ENCODE measurements around the gene PTPRK. TPM values are rescaled to one million over a fixed set of nuclear protein-coding genes. Genes with fewer than 3 reads are reported as not detected.

Gene PTPRK
- total and polyA plus RNA-seq, 12 donors = 3.2 to 22.4 (median 15.0) TPM

DNA sequence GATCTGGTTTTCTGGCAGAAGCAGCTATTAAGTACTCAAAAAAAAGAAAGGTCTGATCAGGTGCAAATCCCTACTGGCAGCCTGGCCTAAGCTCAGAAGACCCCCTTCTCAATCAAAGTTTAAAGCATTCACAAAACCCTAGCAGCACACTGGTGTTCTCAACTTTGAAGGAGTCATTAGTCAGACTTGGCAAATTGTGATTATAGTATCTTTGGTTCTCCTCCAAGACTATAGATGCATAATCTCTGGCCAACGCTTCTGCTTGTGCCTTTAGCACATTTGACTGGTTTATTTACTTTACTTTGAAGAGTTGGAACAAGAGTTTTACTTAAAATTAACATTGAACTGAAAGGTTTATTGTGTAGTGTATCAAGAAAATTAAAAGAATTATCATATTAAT lies 248.9 kb downstream of the PTPRK start:
- TF ChIP-seq CTCF (IDR thresholded peaks at IDR 0.05) (no peak), POLR2A (IDR thresholded peaks at IDR 0.05) (no peak)
- Histone ChIP-seq H3K27ac (no peak overlapping the region), H3K4me1 (replicated peaks in 1 of 2) (peaks cover 0 to 4% of the 10 kb centered on the region in 2 donors), H3K4me3 (no peak overlapping the region), H3K27me3 (no peaks in the 10 kb centered on the region), H3K9me3 (replicated peaks in 1 of 3) (no peaks in the 10 kb centered on the region), H3K36me3 (replicated peaks in 1 of 2) (no peaks in the 10 kb centered on the region)
- intact Hi-C loops (cut with DNase I) = no loop called here
- DNase-seq = no peak
- 85 to 97% (median 93%) methylated on average over 1 of the region's 1 CpG for WGBS, 4 donors

DNA sequence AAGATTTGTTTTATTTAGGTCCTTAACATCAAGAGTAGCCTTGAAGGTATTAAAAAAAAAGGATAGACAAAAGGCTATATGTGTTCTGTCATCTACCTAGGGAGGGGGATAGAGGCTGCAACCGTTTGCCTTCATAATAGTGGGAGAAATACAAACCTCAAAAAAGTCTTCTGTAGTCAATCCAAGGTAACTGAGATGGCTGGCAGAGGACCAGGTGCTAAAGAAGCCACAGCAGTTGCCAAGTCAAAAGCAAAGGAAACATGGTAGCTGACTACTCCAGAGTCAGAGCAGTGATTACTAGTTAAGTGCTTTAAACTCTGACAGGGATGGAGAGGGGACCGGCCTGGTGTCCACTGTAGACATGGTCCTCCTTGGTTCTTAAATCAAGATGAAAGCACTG lies 249.4 kb downstream of the PTPRK start:
- 73 to 79% (median 76%) methylated on average over 2 of the region's 2 CpGs for WGBS, 4 donors
- no peak for DNase-seq

DNA sequence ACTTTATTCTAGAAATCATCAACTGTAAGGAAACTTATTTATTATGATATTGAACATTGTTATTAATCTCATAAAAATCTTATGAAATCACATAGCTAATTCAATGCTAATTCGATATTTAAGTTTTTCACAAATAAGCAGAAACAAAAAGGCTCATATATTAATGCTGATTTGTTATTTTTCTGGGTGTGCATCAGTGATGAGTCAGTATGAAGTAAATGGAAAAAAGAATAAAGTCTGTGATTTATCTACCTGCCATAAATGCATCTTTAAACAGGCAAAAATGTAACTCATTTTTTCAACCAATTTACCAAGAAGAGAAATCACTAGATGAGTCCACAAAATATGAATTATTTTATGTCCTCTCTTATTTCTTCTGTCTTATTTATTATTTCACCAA lies 253.5 kb downstream of the PTPRK start:
- no peaks in the 10 kb centered on the region for H3K36me3 ChIP-seq (replicated peaks in 1 of 2)
- no peaks in the 10 kb centered on the region for H3K27me3 ChIP-seq
- no peak for DNase-seq
- intact Hi-C loops (cut with DNase I) = no loop called here
- no peaks in the 10 kb centered on the region for H3K4me1 ChIP-seq (replicated peaks in 1 of 2)
- 88 to 94% (median 89%) methylated on average over 1 of the region's 1 CpG for WGBS, 4 donors
- no peak overlapping the region for H3K4me3 ChIP-seq
- no peaks in the 10 kb centered on the region for H3K9me3 ChIP-seq (replicated peaks in 1 of 3)
- TF ChIP-seq CTCF (IDR thresholded peaks at IDR 0.05) (no peak), POLR2A (IDR thresholded peaks at IDR 0.05) (no peak)
- H3K27ac ChIP-seq = no peak overlapping the region

More for the DNA sequence above, 249.4 kb downstream of the PTPRK start:
- TF ChIP-seq POLR2A (IDR thresholded peaks at IDR 0.05) (no peak), CTCF (IDR thresholded peaks at IDR 0.05) (no peak)
- H3K4me1 ChIP-seq (replicated peaks in 1 of 2) = peaks cover 0 to 4% of the 10 kb centered on the region in 2 donors
- H3K9me3 ChIP-seq (replicated peaks in 1 of 3) = no peaks in the 10 kb centered on the region
- H3K4me3 ChIP-seq = no peak overlapping the region
- intact Hi-C loops (cut with DNase I) = no loop called here
- no peaks in the 10 kb centered on the region for H3K36me3 ChIP-seq (replicated peaks in 1 of 2)
- no peaks in the 10 kb centered on the region for H3K27me3 ChIP-seq
- no peak overlapping the region for H3K27ac ChIP-seq

- Histone ChIP-seq H3K9me3 (replicated peaks in 1 of 3) (no peaks in the 10 kb centered on the region), H3K27me3 (no peaks in the 10 kb centered on the region), H3K27ac (no peak overlapping the region), H3K36me3 (replicated peaks in 1 of 2) (no peaks in the 10 kb centered on the region), H3K4me3 (no peak overlapping the region), H3K4me1 (replicated peaks in 1 of 2) (no peaks in the 10 kb centered on the region)
- 88 to 95% (median 92%) methylated on average over 3 of the region's 3 CpGs for WGBS, 4 donors
- intact Hi-C loops (cut with DNase I) = no loop called here
- no peak for DNase-seq
- TF ChIP-seq POLR2A (IDR thresholded peaks at IDR 0.05) (no peak), CTCF (IDR thresholded peaks at IDR 0.05) (no peak)
Measured at GRCh38 chr6:128265706-128266105, 254.7 kb downstream of the PTPRK start.
